Stimulated activated CD4-positive, alpha-beta T cell treated with anti-CD3 and anti-CD28 coated beads, Interleukin-4, amount 100 ng/mL, for 24 hours (primary cell): ENCODE data around the gene CHST8.

Experiments
- DNase-seq: peaks from one replicate; pipeline ENCODE4 v3.0.0-alpha.2; 2020

The CHST8 gene

DNA sequence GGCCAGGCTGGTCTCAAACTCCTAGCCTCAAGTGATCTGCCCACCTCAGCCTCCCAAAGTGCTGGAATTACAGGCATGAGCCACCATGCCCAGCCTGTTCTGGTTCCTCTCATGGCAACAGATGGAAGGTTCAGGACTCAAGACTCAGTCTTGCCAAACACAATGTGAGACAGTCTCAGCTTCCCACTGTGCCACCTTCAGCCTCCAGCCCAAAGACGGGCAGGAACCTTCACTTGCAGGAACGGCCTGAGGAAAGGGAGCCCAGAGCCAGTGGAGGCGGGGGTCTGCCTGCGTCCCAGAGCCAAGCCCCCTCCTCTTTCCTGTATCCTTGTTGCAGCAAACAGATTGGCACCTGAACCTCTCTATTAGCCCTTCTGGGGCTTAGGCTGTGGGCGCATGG is 2.9 kb upstream of the CHST8 start:
- DNase-seq: no peak

DNA sequence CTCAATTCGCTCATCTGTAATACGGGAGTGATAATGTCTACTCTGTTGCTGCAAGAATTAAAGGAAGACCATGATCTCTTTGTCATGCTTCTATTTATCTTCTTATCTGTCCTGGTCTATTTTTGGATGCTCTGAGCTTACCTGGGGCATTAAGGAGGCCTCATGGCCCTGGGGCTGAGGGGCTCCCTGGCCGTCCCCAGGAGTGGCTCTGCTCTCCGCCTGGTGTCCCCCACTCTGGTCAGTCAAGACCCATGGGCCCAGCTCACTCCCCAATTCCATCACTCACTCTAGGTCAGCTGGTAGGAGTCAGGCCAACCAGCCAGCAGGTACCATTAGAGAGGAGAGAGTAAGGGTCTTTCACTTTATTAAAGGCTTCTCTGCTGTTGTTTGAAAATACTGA is 1.1 kb upstream of the CHST8 start:
- DNase-seq: no peak

DNA sequence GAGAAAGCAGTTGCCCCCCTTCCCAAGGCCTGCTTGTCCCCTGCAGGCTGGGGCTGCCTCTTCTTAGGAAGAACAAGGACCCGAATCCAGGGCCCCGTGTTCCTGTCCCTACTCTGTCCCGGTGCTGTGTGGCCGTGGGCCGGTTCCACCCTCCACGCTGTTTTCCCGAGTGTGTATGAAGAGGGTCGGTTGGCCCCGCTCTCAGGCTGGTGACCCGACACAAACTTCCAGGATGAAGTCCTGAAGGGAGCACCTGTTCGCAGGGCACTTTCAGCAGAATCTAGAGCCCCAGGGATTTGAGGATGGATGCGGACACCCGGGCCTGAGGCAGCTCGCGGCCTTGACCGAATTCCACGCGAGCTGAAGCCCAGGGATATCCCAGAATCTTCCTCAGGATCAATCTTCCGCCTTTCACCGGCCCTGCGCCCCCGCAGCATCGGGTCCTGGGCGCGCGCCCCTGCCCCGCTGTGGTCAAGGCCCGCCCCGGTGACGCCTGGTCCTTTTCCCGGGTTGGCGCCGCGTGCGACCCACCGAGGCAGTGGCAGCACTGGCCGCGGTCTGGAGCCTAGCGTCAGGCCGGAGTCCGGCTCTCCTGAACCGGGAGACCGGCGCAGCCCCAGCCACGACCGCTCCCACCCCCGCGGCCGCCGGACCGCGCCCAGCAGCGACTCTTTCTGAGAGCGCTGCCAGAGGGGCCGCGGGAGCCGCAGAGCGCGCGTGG is 528 bp upstream of the CHST8 start:
- no peak for DNase-seq

DNA sequence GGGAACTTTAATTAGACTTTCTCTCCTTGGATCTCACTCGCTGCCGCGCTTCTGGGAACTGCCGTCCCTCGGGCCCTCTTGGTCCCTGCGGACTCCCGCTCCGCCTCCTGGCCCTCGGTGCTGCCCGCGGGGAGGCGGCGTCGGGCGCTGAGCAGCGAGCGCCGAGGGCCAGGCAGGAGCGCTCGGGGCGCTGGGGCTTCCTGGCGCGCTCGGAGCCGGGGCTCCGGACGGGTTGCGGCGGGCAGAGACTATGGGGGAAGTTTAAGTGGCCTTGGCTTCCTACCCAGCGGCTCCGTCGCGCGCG is 704 bp downstream of the CHST8 start:
- no peak for DNase-seq

DNA sequence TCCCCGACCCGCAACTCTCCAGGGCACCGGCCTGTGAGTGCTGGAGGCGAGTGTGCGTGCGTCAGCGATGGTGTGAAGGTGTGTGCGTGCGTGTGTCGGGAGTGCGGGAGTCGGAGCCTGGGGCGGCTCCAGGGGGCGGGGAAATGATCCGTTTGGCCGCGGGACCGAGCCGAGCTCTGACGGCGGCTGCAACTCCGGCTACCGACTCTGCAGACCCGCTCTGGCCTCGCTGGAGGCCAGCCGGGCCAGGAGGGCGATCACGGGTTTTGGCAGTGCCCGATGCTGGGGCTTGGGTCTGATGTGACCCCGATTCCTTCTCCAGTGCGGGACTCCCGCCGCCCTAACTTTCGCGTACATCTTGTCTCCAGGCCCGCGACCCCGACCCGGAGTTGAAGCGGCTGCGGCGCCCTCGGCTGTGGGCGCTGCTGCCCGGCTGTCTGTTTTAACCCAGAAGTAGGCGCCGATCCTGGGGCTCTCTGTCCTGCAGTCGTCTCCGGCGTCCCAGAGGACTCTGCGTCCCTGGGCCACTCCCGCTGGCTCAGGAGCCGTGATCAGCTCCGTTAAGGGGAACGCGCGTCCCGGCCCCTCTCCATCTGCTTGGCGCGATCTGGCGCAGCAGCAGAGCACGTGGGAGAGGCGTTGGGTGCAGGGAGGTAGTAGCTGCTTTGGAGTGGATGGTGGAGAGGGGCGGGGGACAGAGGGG is 1.2 kb downstream of the CHST8 start:
- no peak for DNase-seq

DNA sequence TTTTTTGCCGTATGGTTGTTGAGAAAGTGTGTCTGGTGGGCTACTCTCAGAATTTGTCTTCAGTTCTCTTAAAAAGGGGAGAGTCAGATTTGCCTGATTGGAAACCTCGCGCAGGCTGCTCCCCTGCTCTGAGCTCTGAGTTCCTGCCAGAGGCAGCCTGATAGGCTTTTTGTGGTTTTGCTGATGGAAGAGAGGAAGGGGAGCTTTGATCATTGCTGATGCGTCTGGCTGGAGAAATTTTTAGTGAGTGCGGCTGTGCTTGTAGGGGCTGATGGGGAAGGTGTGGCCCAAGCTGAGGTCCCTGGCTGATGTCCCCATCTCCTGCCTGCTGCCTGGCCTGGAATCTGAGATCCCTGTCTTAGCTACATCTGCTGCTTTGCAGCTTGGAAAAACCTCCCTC is 2.8 kb downstream of the CHST8 start:
- DNase-seq: no peak

DNA sequence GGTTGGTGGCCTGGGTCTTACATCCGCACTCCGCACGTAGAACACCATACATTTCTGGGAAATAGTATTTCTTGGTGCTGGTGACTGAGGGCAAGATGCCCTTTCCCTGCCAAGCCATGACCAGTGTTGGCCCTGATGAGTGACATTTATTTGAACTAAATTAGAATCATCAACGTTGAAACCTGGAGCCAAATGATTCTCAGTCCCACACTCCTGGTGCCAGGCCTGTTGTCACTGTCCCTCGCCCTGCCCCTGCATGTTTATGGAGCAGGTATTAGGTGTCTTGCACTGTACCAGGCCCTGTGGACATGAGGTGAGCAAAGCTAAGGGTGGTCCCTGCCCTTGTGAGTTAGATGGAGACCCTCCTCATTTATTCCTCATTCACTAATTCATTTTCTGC is 5.8 kb downstream of the CHST8 start:
- no peak for DNase-seq

DNA sequence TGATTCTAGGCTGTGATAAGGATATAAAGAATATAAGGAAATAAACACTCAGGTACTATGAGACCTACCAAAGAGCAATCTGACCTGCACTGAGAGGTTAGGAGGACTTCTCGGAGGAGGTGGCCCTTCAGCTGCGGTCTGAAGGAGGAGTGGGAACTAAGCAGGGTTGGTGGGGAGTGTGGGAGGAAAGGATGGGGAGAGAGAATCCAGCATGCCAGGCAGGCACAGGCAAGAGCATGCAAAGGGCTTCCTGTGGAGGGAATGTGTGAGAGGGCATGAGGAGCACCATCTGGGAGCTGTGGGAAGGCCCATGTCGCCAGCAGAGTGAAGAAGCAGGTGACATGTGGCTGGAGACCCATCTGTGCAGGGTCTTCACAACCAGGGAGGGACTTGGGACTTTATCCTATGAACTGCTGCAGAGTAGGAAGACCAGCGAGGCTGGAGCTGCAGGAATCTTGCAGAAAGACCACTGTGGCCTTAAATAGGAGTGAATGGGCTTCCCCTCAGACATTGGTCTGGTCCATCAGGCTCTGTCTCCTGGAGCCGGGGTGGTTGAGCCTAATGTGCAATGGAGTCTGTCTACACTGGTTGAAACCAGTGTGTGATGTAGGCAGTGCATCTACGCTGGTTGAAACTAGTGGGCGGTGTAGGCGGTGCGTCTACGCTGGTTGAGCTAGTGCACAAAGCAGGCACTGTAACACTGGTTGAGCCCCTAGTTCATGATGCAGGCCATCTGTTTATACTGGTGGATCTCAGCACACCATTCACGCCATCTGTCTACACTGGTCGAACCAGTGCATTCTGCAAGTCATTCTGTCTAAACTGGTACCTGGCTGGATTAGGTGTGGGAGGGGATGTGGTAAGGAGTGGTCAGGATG is 6.4 kb downstream of the CHST8 start:
- no peak for DNase-seq

DNA sequence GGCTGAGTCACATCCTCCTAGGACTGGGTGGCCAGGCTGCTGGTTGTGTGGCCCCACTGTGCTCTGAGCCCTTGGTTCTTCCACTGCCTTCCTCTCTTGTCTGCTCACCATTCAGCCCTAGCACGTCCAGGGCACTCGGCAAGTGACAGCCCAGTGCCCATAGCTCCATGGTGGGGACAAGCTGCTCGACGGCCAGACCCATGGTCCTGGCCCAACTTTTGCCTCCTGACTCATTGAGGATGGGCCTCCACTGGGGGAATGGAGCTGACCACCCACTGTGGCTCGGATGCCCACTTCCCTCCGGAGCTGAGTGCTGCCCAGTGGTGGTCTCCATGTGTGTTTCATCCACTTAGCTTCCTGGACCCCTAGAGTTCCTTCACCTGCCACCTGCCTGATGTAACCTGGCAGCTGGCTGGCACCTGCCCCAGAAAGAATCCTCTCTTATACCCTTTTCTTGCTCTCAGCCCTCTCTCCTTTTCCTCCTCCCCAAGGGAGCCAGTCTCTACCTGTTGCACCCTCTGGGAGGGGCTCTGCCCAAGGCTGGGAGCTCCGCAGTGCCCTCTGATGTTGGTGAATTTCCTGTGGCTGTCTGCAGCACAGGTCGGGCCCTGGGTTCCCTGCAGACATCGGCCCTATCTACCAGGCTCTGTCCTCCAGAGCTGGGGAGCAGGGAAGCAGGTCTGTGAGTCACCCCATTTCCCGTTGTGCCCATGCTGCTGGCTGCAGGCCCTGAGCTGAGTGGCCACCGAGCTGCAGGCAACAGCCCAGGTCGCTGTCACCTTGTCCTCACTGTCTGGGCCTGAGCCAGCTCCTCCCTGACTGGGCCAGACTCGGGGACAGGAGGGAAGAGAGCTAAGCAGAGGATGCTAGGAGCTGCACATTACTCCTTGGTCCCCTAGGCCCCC is 7.4 kb downstream of the CHST8 start:
- DNase-seq: no peak

DNA sequence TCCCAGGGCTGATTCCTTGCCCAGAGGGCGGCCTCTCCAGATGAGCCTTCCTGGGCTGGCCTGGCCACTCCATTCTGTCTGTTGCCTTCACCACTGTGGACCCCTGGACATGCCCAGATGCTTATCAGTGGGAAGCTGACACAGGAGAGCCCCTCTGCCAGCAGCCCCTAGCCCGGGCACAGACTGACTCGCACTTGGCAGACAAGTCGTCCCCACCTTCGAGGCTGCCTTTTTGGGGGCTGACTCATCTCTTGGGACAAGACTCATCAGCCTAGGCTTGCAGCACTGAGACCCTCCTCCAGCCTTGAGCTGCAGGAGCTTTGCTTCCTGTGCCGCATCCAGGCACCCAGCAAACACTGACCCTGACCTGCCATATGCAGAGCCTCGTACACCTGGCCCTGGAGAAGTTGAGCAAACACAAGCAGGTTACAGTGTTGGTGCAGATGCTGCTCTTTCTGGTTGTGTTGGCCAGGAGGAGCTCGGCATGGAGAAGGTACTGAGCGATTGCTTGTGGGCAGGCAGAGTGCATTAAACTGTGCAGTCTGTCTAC is 8.1 kb downstream of the CHST8 start:
- DNase-seq: no peak

DNA sequence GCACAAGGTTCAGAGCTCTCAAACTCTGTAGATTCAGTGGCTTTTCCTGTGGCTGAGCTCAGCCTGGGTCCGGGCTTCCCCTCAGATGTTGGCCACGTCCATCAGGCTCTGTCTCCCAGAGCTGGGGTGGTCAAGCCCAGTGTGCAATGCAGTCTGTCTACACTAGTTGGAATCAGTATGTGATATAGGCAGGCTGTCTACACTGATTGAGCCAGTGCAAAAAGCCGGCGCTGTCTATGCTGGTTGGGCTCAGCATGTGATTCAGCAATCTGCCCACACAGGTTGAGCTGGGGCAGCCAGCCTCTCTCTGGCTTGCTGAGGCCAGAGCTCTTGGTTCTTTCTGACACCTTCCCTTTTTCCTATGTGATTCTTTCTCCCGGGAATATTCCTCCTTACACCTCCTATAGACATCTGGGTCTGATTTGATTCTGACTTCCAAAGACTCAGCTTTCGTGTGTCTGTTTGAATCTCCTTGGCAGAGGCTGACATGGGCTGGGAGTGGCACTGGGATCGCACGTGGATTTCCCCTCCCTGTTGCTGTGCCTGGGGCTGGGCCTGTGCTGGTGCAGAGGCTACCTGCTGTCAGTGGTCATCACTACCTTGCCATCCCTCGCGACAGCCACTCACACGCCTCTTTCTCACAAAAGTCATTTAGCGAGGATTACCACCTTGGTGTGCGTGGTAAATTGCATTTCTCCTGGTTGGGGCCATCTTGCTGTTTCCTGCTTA is 9.3 kb downstream of the CHST8 start:
- DNase-seq: no peak

DNA sequence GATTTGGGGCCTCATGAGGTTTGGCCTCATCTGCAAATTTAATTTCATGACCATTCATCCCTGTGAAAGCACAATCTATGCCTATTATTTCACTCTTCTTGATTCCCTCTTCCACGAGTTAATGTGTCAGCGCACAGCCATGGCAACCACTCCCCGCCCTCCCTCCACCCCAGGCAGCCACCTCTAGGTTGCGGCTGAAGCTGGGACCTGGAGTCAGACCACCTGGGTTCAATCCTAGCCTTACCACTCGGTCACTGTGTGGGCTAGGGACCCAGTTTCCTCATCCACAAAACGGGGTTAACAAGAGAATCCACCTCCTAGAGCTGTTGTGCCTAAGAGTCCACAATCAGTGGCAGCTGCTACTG is 9.8 kb downstream of the CHST8 start:
- no peak for DNase-seq

DNA sequence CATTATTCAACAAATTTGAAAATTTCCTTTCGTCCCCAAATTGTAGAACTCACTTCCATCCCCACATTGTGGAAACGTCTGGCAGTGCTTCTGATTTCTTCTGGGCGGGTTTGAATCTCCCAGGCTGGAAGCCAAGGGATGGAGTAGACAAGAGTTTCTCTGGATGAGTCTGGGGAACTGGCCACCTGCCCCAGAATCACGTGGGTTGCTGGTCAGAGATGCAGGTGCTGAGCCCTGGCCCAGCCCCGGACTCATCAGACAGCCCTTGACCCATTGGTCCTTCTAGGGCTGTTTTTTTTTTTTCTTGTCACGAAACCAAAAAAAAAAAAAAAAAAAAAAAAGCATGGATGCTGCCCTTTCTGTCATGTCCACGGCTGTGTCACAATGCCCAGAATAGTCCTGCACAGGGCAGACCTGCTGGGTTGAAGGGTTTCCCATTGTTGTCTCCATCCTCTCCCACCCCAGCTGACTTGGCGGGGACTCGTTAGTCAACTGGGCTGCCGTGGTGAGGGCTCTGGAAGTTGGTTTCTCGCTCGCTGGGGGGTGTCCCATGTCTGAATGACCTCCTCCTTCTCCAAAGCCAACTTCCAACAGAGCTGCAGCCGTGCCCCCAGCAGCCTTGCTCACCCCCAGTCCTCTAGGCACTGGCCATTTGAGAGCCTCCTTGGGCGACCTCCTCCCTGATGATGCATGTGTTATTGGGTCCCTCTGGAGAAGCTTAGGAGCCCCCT is 12.8 kb downstream of the CHST8 start:
- DNase-seq: no peak

DNA sequence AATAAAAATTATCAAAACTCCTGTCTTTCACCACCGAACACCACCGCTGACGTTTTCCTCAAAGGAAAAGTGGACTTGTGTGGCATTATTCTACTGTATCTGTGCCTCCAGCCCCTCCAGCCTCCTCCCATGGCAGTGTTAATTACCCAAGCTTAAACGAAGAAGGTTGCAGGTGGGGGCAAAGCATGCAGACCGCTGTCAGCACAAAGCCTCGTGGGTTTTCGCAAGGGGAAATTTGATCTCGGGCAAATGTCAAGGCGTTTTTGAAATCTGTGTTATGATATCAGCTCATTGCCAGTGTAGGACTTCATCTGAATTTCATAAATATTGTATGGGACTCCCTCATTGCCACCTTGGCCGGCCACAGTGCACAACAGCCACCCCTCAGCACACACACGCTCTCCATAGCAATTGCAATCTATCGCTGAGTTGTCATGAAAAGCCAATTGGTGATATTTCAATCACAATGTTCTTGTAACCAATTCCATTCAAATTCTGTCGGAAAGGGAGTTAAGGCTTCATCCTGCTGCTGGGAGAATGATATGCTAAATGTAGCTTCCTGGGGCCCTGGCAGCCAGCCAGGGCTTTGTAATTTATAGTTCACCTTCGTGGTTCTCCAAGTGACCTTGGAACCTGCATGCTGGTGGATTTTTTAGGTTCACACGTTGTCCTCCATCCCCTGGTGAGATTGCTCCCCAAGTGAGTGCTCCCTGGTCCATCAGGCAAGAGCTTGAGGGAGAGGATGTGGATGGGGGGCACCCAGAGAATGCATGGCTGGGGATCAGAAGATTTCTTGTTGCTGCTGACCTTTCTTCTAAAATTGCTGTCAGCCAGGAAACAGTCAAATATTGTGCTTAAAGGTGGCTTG is 16.6 kb downstream of the CHST8 start:
- DNase-seq: no peak

DNA sequence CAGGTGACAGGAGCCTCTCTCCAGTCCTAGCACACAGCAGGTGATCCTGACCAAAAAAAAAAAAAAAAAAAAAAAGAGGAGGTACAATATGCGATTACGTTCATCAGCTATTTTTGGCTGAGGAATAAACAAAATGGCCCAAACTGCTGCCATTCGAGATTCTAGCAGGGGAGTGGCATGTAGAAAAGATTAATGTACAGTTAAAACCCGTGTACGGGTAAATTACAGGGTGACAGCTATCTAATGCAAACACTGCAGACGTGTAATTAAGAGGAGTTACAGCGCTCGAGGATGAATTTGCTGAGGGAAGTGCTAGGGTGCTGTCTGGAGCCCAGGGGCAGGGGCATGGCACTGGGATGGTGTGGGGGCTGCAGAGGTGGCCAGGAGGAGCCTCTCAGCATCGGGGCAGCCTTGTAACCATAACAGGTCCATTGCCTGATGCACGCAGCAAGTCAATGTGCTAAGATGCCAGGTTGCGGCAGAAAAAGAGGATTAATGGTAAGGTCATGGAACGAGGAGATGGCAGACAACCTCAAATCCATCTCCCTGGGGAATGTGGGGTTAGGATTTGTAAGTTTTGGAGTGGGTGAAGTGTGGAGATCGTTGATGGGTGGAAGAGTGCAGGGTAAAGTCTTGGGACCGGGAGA is 17.4 kb downstream of the CHST8 start:
- DNase-seq: no peak

DNA sequence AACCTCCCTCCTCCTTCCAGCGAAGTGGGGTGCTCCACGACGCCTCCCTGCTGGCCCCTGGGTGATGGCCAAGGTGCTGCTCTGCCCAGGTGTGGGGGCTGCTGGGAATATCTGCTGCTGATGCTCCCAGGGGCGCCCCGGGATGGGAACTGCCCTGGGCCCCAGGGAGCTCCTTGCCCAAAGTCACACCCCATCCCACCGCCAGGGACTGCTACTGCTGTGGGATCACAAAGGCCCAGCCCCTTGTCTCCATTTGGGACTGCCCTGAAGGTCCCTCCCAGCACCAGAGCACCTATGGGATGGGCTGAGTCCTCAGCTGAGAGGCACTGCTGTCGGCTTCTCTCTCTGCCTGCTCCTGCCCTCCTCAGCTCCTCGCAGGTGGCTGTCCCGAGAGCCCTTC is 19.0 kb downstream of the CHST8 start:
- no peak for DNase-seq

DNA sequence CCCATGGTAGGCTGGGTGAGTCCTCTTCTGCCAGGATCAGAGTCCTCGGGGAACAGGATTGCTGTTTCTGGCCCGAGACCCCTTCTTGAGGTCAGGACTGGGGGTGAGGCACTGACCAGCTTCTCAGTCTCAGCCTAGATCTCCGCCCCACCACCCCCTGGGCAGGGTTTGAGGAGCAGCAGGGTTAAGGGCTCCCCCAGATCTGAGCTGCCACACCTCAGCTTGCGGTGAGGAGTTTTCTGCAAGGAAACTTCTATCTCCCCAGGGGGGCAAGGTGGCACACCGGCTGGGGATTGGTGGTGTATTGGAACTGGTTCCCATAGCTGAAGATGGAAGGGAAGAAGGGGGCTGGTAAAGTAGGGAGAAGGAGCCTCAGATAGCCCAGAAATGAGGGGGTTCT is 19.5 kb downstream of the CHST8 start:
- no peak for DNase-seq

DNA sequence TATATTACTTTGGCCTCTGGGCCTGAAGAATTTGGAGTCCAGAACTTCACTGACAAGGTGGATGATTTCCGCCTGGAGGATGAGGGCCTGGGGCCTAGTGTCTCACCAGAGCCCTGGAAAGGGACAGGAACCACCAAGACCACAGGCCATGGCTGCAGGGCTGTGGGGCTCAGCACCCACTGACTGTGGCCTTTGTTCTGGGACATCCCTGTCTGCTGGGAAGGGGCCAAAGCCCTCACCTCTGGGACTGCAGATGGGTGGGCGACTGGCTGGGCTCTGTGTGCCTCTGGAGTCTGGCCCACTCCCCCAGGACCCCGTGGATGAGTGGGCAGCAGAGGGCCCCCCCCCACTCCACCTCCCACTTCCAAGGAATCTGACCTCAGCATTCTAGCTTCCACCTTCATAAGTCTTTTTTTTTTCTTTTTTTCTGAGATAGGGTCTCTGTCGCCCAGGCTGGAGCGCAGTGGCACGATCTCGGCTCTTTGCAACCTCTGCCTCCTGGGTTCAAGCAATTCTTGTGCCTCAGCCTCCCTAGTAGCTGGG is 20.3 kb downstream of the CHST8 start:
- DNase-seq: no peak

DNA sequence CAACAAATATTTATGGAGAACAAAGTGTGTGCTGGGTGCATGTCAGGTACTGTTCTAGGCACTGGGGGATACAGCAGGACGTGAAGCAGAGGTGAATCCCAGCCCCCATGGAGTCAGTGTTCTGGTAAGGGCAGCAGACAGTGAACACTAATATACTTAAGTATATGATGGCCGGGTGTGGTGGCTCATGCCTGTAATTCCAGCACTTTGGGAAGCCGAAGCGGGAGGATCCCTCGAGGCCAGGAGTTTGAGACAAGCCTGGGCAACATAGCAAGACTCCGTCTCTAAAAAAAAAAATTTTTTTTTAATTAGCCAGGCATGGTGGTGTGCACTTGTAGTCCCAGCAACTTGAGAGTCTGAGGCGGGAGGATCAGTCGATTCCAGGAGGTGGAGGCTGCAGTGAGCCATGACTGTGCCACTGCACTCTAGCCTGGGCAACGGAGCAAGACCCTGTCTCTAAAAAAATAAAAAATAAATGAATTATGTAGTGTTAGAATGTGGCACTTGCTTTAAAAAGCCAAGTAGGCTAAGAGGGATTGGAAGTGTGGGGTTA is 22.6 kb downstream of the CHST8 start:
- DNase-seq: no peak
